HG03558 (cell line): ENCODE measurements around the gene BICC1.

Source experiments
- ATAC-seq: cut with Tn5 transposase; IDR thresholded peaks from one replicate; pipeline ENCODE4 v1.9.1; 2021; ENCODE audit warnings: moderate number of reproducible peaks; ENCODE audit not compliant: unreplicated experiment; ENCODE audit errors: extremely low read depth

Gene BICC1

GRCh38 chr10:58515291-58515941 is 2.7 kb downstream of the BICC1 start:
- no peak for ATAC-seq

- no peak for ATAC-seq
Observed at GRCh38 chr10:58516119-58516518, 3.4 kb downstream of the BICC1 start.

- ATAC-seq = no peak
Observed at GRCh38 chr10:58516671-58517070, 4.0 kb downstream of the BICC1 start.

DNA sequence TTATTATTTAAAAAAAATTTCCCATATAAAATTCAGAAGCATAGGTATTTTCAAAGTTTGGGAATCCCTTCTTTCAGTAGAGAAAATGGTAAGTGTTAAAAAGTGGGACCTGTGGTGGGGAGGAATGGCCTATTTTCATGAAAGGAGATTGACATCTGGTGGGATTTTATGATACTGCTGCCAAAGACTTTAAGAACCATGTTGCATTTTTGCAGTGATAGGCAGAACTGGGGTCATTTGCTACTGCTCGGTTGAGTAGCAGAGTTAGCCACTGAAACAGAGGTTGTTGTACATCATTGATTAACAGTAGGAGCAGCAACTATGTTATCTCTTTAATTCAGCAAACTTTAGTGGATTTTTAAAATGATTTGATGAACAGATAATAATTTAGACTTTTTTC is 4.4 kb downstream of the BICC1 start:
- no peak for ATAC-seq

DNA sequence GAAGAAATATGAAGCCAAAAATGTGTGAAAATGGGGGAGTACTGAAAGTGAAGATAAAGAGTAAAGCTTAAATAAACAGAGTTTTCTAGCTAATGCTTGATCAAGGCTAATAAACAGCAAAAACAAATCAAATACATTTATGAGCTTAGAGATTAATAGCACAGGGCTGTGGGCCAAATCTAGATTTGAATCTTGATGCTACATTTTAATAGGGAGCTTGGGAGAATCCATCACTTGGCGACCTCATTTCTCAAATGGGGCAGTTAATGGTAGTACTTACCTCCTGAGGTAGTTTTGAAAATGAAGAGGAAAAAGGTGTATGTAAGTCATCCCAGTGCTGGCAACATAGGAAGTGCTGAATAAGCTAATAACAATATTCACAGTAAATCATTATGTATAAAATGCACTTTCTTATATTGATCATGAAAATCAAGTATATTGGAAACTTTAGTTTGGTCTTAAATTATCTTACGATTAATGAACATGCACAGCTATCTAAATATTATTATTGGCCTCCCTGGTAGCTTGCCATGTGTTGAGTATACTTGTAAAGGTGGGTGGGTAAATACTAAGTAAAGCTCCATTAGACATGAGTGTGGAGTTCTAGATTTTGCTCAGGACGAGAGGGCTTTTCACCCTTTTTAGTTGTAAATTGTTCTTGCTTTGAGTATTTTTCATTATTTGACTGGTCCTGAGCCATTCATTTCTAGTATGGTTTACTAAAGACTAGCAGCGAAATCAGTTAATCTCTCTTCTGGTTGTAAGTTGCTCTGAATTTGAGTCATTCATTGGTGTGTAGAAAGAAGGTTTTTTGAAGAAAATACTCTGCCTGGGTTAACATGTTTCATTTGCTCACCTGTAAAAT is 5.1 kb downstream of the BICC1 start:
- ATAC-seq = no peak

- no peak for ATAC-seq
Observed at GRCh38 chr10:58518775-58519174, 6.1 kb downstream of the BICC1 start.

- no peak for ATAC-seq
Observed at GRCh38 chr10:58529077-58529728, 16.5 kb downstream of the BICC1 start.

DNA sequence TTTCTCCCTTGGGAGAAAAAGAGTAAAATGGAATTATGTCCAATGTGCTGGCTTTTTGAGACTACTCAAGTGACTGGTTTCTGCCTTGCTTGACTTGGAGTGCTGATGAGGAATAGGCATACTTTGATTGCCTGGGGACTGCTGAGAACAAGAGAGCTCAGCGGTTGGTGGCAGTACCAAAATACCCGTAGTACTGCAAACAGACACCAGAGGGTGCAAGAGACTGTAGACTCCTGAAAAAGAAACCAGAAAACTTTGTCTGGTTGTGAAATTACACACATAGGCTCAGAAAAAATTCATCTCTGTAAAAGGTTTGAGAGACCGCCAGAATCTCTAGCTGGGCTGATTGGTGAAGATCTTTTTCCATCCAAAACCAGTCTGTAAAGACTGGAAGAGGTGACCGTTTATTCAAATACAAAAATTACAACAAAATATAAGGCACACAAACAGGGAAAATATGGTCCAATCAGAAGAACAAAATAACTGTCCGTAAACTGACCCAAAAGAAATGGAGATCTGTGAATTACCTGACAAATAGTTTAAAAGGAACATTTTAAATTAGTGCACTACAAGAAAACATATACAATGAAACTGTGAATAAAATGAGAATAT is 18.5 kb downstream of the BICC1 start:
- peak; percentile 99 for ATAC-seq

GRCh38 chr10:58535311-58535710 is 22.6 kb downstream of the BICC1 start:
- no peak for ATAC-seq

- no peak for ATAC-seq
Observed at GRCh38 chr10:58543141-58543540, 30.5 kb downstream of the BICC1 start.

- no peak for ATAC-seq
Observed at GRCh38 chr10:58544135-58544534, 31.5 kb downstream of the BICC1 start.

GRCh38 chr10:58545427-58545826 is 32.8 kb downstream of the BICC1 start:
- no peak for ATAC-seq

DNA sequence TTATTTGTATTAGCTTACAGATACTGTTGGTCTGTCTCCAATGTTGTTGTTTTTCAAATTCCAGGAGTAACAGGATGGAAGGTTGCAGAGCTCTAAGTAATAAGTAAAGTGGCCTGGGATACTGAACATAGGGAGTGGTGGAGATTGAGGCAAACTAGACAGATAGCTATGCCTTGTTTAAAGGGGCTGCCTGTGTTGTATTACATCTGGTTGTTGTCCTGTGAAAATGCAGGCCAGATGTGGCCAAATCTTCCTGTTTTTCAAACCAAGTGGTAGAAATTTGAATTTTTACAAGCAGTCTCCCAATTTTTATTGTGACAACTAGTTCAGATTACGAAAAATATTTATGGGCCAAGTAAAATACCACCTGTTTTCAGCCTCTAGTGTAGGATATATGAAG is 33.5 kb downstream of the BICC1 start:
- ATAC-seq = no peak

- ATAC-seq = no peak
Observed at GRCh38 chr10:58546722-58547445, 34.2 kb downstream of the BICC1 start.

DNA sequence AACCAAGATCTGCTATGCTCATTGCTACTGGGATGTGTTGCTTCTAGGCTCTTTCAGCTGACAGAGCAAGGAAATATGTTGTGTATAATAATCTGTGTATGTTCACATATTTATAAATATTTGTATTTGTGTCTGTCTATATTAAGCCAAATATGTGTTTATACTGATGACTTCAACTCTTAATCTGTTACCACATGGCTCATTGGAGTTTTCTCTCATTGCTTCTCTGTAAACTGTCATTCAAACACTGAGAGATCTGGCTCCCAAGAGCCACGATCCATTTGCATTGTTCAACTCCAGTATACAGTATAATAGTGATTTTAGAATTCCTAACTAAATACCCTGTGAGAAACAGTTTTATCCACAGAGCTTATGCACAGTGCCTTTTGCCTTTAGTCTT is 35.3 kb downstream of the BICC1 start:
- no peak for ATAC-seq

DNA sequence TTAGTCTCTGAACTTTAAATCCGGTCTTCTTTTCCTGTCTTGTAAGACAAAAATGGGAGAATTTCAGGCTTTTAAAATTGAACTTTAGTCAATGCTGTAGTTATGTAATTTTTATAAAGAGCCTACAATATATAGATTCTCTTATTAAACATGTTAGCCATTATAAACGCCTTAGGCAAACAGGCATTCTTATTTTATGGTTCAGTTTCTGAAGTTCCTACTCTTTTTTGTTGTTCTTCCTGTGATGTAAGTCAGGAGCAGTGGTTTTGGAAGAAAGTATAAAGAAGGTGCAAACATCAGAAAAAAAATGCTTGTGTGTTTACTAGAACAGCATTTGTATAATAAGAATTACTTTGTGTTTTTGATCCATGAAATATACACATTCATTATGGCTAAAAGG is 41.6 kb downstream of the BICC1 start:
- no peak for ATAC-seq

- no peak for ATAC-seq
Observed at GRCh38 chr10:58555170-58555929, 42.7 kb downstream of the BICC1 start.

DNA sequence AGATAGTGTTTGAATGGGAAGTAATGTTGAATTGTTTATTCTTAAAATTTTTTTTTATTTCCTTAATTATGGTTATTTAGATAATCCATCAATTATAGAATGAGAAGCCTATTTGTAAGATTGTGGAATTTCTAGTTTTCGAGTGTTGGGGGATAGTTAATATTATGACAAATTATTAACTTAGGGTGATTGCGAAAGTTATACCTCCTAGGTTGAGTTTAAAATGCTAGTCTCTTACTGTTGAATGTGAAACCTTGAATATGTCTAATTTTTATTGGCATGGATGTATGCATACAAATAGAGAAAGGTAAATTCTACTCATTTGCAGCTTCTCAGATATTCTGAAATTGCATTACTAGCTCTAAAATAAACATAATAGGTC is 43.2 kb downstream of the BICC1 start:
- no peak for ATAC-seq

- no peak for ATAC-seq
Observed at GRCh38 chr10:58556516-58557165, 44.0 kb downstream of the BICC1 start.
